HG02623 (cell line): ENCODE results near the gene CD82.
A peak's percentile ranks its signal among the peaks of the same experiment; 100 is the strongest.

Experiments used
- ATAC-seq: cut with Tn5 transposase; IDR thresholded peaks from one replicate; pipeline ENCODE4 v1.9.1; 2021; ENCODE audit warnings: moderate library complexity; ENCODE audit not compliant: unreplicated experiment

CD82 gene

DNA sequence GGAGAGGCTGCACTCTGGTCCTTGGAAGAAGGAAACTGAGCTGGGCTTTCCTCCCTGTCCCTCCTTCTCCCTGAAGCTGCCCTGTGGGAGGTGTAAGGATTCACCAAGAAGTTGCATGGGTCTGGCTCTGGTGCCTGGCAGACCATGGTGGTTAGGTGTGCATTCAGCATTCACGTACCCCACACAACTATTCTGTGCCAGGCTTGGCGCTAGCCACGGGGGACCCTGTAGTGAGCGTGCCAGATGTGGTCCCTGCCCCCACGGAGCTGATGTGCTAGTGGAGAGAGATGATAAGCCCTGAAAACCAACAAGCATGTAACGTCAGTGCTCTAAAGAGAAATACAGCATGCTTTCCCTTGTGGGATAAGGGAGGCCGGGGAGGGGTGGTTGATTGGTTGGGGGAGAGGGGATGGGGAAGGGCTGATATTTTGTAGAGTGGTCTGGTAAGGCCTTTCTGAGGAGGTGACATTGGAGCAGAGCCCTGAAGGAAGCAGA lies 48.9 kb downstream of the CD82 start:
- ATAC-seq, result no peak

DNA sequence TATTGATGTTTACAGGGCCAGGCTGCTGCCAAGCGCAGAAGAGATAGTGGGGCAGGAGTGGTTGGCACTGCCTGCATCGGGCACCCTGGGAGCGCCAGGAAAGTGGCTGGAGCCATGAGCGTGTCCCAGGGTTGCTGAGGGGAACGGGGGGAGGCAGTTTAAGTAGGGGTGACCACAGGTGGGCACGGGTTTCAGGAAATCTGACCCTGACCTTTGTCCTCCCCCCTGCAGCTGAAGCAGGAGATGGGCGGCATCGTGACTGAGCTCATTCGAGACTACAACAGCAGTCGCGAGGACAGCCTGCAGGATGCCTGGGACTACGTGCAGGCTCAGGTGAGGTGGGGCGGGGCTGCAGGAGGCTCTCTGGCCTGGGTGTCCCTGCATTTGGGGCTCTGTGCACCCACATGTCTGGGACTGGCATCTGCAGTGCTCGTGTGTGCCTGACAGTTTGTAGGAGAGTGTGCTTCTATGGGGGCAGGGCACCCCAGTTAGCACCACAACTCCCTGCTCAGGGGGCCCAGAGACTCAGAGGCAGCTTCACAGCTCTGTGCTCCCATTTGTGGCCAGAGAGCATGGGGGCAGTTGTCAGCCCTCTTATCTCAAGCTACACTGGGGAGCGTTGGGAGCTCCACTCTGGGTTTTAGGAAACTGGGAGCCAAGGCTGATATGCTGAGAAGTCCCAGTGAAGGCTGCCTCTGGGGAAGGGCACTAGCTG lies 49.7 kb downstream of the CD82 start:
- ATAC-seq, result no peak

DNA sequence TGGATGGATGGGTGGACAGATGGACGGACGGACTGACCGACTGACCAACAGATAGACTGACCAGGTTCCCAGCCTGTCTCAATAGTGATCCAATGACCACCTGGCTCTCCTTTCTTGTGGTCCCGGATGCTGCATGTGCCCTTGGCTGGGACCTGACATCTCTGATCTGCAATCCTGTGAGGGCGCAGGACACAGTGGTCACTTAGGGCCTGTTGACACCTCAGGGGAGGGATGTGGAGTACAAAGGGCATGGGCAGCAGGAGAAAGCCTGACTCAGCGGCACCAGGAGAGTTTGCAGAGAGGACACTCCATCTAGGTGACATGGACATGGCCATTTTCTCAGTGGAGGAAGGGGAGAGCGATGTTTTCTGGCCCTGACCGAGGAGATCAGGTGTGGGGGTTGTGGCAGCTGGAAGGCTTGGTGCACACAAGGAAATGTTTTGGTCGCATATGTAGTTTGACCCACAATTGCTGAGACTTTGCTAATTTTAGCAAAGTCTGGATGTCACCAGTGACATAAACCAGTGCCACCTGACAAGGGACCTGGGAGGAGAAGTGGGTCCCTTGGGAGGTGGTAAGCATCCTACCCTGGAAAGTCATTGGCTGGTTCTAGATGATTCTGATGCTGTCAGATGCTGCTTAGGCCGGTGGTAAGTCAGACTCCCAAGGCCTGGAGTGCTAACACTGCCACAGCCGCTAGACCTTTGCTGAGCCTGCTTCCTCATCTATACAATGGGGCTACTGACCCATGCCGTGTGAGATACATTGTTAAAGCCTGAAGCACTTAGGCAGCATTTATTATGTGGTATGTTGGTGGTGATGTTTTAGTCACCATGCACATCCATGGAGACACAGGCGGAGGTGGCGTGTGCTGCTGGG lies 50.7 kb downstream of the CD82 start:
- ATAC-seq, result no peak

DNA sequence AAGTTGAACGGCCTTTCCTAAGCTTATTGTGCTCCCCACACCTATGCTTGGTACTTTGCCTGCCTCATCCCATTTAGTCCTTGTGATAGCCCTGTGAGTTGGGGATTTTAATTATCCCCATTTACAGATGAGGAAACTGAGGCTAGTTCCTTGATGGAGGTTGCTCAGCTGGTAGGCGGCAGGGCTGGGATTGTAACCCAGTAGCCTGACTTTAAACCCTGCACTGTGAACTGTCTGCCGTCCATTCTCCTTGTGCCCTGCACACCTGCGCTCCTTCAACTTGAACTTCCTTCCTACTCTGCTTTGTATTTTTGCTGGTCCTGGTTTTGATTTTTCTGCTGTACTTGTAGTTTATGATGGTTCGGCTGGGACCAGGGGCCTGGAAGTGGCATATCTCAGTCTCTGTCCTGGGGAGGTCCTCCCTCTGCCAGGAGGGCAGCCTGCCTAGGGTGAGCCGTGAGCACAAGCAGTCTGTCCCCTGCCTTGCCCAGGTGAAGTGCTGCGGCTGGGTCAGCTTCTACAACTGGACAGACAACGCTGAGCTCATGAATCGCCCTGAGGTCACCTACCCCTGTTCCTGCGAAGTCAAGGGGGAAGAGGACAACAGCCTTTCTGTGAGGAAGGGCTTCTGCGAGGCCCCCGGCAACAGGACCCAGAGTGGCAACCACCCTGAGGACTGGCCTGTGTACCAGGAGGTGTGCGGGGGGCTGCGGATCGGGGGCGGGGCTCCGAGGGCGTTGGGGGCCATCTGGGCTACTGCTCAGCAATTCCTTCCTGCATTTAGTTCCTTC lies 52.4 kb downstream of the CD82 start:
- no peak for ATAC-seq

DNA sequence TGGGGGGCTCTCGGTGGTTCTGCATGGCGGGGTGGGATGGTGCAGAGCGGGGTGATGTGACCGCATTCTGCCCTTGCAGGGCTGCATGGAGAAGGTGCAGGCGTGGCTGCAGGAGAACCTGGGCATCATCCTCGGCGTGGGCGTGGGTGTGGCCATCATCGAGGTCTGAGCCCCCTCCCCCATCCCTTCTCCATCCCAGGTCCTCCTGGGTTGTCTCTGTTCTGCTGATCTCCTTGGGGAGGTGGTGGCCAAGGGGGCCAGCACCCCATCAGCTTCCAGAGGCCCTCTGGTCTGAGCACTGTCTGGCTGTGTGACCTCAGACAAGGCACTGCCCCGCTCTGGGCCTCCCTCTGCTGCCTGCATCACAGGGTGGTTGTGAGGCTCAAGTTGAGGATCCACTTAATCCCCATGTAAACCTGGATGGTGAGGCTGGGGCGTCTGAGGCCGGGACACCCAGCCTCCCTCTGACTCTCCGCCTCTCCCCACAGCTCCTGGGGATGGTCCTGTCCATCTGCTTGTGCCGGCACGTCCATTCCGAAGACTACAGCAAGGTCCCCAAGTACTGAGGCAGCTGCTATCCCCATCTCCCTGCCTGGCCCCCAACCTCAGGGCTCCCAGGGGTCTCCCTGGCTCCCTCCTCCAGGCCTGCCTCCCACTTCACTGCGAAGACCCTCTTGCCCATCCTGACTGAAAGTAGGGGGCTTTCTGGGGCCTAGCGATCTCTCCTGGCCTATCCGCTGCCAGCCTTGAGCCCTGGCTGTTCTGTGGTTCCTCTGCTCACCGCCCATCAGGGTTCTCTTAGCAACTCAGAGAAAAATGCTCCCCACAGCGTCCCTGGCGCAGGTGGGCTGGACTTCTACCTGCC lies 53.3 kb downstream of the CD82 start:
- ATAC-seq, result no peak

DNA sequence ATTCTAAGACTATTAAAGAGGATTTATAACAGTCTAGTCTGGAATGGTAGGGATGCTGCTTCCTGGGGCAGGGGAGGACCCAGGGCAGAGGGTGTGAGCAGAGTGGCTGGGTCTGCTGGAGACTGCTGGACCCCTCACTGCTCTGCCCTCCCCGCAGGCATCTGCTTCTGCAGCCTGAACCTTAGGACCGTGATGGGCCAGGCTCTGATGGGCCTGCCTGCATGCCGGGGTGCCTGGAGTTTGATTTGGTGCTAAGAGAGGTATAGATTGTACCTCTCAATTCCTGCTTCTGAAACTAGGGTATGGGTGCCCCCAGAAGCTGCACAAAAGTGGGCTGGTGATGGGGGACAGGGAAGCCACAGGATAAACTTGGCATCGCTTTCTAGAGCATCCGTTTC lies 54.9 kb downstream of the CD82 start:
- ATAC-seq, result no peak

DNA sequence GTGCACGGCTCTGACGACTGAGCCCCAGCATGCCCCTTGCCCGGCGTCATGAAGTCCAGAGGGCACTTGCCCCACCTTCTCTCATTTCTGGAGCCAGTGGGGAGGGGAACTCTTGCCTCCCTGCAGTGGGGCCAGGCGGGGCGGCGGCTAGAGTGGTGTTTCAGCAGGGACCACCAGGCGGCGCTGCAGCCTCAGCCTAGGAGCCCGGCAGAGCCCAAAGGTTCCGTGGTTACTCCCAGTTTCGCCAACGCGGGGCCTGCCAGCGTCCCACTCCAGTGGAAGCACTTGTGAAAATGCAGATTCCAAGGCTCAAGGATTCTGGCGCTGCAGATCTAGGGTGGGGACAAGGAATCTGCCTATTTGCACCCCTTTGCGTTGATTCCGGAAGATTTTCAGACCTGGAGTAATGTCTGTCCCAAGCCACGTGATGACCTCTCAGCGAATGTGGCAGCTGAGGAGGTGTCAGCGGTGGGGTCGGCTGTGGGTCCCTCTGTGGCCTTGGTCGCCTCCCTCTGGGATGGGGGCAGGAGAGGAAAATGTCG lies 55.7 kb downstream of the CD82 start:
- ATAC-seq, result no peak

DNA sequence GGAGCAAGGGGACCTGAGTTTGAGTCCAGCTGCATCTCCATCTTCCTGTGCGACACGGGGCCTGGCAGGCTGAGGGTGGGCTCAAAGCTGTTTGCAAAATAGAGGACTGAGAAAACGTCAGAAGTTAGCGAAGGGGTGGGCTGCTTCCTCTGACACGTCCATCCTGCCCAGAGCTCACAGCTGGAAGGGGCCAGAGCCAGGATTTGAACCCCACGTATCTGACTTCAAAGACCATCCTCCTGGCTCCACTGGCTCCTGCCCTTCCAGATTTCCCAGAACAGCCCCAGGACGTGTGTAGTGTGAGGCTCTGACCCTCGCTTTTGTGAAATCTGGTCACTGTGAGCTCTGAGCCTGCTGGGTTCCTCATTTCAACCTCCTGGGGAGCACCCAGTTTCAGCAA lies 56.3 kb downstream of the CD82 start:
- no peak for ATAC-seq

DNA sequence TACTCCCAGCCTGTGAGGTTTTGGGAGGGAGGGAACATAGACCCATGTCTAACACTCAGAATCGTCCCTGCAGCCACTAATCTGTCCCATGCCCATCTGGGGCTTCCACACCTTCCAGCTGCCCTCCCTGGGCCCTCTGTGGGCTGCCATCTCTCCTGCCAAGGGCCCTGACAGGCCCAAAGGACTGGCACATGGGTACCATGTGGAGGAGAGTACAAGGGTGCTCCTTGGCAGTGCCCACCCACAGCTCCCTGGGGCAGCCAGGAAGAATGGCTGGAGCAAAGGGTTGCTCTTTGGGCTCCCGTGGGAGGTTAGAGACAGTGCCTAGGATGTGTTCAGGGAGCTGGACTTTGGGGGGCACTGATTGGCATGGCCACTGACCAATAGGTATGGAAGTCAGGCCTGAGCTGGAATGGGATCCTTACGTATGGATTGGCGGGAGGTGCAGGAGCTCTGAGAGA lies 56.8 kb downstream of the CD82 start:
- no peak for ATAC-seq

DNA sequence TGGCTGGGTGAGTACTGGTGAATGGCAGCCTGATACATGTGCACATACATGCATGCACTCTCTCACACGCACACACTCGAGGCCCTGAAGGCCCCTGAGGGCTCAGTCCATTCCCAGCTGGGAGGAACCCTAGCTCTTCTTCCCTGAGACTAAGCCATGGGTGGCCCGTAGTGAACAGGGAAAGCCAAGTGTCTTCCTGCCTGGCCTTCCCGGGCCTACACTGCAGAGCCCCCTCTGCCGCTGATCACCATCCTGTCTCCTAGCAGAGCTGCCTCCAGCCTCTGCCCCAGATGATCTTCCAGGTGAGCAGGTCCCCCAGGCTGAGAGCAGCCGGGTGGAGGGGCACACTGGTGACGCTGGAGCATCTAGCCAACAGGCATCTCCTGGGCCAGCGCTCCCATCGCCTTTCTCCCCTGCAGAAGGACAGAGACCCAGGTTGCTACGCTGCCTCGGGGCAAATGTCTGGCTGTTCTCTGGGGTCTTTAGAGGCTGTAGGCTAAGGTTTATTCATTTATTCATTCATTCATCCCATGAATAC lies 57.3 kb downstream of the CD82 start:
- ATAC-seq, result no peak

DNA sequence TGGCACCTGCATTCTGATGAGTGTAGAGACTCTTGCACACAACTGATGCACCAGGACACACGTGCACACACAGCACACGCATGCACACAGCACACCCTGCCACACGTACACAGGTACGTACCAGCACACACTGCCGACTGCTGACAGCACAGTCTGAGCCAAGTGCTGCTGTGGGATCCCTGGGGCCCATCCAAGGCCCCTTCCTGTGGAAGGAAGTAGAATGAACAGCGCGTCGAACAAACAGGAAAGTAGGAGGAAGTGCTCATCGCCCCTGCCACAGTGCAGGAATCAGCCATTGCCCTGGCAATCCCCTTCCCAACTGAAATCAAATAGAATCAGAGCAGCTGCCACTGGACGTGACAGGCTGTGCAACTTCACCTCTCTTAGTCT lies 57.9 kb downstream of the CD82 start:
- no peak for ATAC-seq

DNA sequence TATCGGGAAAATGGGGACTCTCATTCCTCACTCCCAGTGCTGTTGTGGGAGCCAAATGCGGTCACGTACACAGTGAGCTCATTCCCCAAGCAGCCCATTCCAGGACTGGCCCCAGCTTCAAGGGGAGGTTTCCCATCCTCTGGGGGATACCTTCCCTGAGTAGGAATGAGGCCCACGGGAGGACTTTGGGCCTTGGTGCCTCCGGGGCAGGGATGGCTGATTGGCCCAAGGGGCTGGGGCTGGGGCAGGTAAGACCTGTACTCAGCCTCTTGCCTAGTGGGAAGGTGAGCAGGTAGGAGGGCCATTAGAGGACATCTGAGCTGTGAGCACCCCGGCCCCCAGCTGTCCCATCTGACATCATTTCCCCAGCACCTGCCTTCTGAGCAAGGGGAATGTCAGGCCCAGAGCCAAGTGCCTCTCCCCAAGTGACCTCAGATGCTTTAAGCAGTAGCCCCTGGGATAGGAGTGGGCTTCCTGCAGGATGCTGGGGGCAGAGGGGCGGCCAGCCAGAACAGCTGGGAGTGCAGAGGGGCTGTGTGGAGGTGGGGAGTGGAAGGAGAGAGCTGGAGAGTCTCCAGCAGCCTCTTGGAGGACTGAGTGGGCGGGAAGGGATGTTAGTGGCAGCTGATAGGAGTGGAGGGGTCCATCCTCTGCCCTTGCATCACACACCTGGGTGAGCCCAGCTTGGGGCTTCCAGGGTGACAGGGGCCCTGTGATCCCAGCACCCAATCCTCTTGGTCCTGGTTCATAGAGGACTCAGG lies 58.4 kb downstream of the CD82 start:
- ATAC-seq, result no peak

DNA sequence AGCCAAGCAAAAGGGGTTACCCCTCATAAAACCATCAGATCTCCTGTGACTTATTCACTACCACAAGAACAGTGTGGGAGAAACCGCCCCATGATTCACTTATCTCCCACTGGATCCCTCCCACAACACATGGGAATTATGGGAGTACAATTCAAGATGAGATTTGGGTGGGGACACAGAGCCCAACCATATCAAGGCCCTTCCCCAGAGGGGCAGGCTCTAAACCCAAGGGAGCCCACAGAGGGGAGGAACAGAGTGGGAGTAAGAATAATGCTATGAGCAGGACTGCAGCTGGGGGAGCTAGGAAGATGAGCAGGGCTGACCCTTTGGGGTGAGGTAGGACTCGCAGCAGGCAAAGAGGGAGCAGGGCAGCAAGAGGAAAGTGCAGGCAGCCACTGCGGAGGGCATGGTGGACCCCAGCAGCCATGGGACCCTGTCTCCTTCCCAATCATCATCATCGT lies 59.3 kb downstream of the CD82 start:
- no peak for ATAC-seq

DNA sequence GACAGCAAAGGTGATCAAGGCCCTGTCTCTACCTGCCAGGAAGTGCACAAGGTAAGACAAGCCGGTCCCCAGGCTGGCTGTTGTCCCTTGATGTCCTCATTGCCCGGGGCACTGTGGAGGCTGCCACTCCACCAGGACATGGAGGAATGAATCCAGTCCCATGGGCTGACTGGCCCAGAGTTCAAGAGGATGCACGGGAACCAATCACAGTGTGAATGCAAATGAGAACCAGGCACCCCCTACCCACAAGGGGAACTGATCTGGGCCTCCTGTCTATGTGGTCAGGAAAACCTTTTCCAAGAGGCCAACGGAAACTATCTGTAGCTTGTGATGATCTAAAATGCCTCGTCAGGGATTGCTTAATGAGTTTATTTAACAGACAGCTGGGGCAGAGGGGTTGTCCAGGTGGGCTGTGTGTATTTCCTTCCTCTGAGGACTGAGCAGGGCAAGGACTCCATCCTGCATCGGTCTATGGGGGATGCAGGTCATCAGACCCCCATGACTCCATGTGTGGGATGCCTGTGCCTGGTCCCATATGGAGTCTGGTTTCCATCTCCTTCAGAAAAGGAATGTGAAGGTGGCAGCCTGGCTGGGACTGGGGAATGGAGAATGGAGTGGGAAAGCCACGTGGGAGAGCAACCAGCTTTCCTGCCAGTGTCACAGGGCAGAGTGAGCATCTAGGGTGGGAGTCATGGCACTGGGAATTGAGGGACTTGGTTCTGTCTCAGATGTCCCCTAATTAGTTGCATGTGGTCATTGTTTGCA lies 60.5 kb downstream of the CD82 start:
- ATAC-seq, result no peak

DNA sequence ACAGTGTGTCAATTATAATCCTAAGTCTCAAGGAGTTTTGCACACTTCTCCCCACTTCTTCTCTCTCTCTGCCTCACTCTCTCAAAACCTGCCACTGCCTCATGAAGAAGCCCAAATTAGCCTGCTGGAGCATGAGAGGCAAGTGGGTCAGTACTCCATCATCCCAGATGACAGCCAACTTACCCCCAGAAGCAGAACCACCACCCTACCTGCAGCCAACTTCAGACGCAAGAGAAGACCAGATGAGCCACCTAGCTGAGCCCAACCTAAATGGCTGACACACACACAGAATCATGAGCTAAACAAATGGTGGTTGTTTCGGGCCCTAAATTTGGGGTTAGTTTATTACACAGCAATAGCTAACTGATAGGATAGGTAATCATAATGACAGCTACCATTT lies 61.2 kb downstream of the CD82 start:
- no peak for ATAC-seq

DNA sequence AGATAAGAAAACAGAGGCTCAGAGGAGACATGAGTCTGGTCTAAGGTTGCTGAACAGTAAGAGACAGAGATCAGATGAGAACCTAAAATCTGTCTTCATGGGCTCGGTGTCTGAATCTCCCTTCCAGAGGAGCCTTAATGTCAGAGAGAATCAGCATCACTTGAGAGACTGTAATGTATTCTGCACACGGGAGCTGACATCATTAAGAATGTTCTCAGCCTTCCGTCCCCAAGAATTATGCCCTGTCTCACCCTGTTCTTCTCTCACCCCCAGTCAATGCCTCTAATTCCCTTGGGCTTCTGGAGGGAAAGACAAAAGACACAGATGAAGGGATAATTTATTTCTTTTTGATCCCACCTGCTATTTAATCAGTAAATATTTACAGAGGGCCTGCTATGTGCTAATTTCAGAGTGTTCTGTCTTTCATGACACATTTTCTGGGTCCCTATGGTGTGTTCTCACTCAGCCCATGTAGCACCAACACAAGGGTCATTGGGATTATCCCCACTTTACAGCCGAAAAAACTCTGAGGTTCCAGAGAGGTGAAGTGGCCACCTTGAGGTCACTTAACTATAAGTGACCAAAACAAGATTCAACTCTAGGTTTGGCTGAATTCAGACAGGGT lies 61.8 kb downstream of the CD82 start:
- no peak for ATAC-seq

DNA sequence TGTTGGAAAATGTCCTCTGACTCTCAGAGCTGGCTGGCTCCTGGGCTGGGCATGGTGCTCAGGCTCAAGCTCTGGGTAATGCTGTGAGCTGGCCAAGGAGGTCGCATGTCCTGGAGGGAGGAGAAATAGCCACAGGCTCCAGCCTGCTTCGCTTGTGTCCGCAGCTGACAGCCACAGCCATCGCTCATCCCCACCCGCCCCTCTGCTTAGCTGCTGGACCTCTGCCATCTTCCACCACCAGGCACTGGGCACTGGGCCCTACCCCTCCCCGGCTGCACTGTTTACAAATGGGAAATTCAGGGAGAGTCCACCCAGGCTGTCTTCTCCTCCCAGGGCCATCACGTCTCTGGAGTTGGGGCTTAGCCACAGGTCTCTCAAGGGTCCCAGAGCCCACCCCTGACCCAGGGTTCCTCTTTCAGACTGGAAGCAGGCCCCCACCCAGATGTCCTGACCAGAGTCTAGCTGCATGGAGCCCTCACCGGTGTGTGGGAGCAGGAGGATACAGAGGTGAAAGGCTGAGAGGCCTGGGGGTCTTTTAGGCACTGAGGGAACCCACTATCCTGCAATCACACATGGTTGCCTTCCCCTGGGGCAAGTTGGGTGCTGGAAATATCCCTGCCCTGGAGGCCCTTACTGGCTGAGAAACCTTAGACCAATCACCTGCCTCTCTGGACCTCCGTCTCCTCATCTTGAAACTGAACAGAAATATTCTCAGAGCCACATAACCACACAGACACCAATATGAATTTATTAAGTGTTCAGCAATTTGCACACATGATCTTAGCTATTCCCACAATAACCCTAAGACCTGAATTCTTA lies 62.7 kb downstream of the CD82 start:
- ATAC-seq, result peak; percentile 64
